Activated CD4-positive, alpha-beta T cell treated with anti-CD3 and anti-CD28 coated beads, Interleukin-2, amount 10 ng/mL, durations not matched to agents 24 days and 14 days (primary cell): ENCODE measurements around the gene ADCK1. TPM values are rescaled to one million over a fixed set of nuclear protein-coding genes. Genes with fewer than 3 reads are reported as not detected.

Experiments
- DNase-seq: peaks from one replicate; pipeline ENCODE4 v3.0.0; 2022
- H3K27ac Mint-ChIP-seq: one replicate; pipeline ENCODE4 v1.8.0; 2022; ENCODE audit warnings: mild to moderate bottlenecking, mixed read lengths
- H3K27me3 Mint-ChIP-seq: one replicate; pipeline ENCODE4 v1.8.0; 2022; ENCODE audit warnings: mixed read lengths
- H3K36me3 Mint-ChIP-seq: one replicate; pipeline ENCODE4 v1.8.0; 2022; ENCODE audit warnings: low read depth, mild to moderate bottlenecking, mixed read lengths
- H3K4me1 Mint-ChIP-seq: one replicate; pipeline ENCODE4 v1.8.0; 2021; ENCODE audit warnings: mixed read lengths
- H3K4me3 Mint-ChIP-seq: one replicate; pipeline ENCODE4 v1.8.0; 2022; ENCODE audit warnings: mild to moderate bottlenecking, moderate library complexity, mixed read lengths
- H3K9me3 Mint-ChIP-seq: one replicate; pipeline ENCODE4 v1.8.0; 2021; ENCODE audit warnings: mixed read lengths
- intact Hi-C: fragments of 100-400 bp; cut with micrococcal nuclease; formaldehyde crosslinking; loops from one replicate; pipeline ENCODE4 v1.15.1; 2023
- total RNA-seq: library from RNA; stranded (reverse); gene quantifications from 2 replicates; pipeline ENCODE4 v1.2.3, GENCODE V29; 2022

ADCK1 gene
- total RNA-seq, 1 donor from 2014 or later: 5.3 TPM

GRCh38 chr14:77976591-77976990 is 176.7 kb downstream of the ADCK1 start:
- H3K36me3 Mint-ChIP-seq: no peaks in the 10 kb centered on the region
- no peak overlapping the region for H3K4me3 Mint-ChIP-seq
- no peak for DNase-seq
- intact Hi-C loops: no loop called here
- no peak overlapping the region for H3K27ac Mint-ChIP-seq
- H3K4me1 Mint-ChIP-seq: peaks cover 9% of the 10 kb centered on the region
- H3K9me3 Mint-ChIP-seq: no peaks in the 10 kb centered on the region
- peaks cover 57% of the 10 kb centered on the region for H3K27me3 Mint-ChIP-seq

- no peak for DNase-seq
- Mint-ChIP-seq H3K27me3 (peaks cover 49% of the 10 kb centered on the region), H3K4me1 (peaks cover 11% of the 10 kb centered on the region), H3K4me3 (no peak overlapping the region), H3K27ac (no peak overlapping the region), H3K36me3 (no peaks in the 10 kb centered on the region), H3K9me3 (no peaks in the 10 kb centered on the region)
- intact Hi-C loops: no loop called here
These were observed 179.3 kb downstream of the ADCK1 start for GRCh38 chr14:77979171-77979570.

GRCh38 chr14:77979666-77980351 is 179.9 kb downstream of the ADCK1 start:
- H3K27ac Mint-ChIP-seq: no peak overlapping the region
- DNase-seq: no peak

GRCh38 chr14:77980475-77981321 is 180.8 kb downstream of the ADCK1 start:
- no peaks in the 10 kb centered on the region for H3K36me3 Mint-ChIP-seq
- intact Hi-C loops: no loop called here
- peaks cover 16% of the 10 kb centered on the region for H3K4me1 Mint-ChIP-seq
- no peak for DNase-seq
- no peaks in the 10 kb centered on the region for H3K9me3 Mint-ChIP-seq
- peaks cover 46% of the 10 kb centered on the region for H3K27me3 Mint-ChIP-seq
- peak overlapping the region; percentile 55 for H3K4me3 Mint-ChIP-seq
- no peak overlapping the region for H3K27ac Mint-ChIP-seq

More at GRCh38 chr14:77979666-77980351, 179.9 kb downstream of the ADCK1 start:
- peaks cover 13% of the 10 kb centered on the region for H3K4me1 Mint-ChIP-seq
- H3K9me3 Mint-ChIP-seq: no peaks in the 10 kb centered on the region
- peaks cover 47% of the 10 kb centered on the region for H3K27me3 Mint-ChIP-seq
- H3K4me3 Mint-ChIP-seq: peak overlapping the region; percentile 55
- intact Hi-C loops: no loop called here
- H3K36me3 Mint-ChIP-seq: no peaks in the 10 kb centered on the region

Other genes with a start within 250 kb of the ADCK1 start
- 26.6 and 28.3 TPM in 2 replicates for gene SPTLC2, start 183.5 kb upstream of the ADCK1 start, total RNA-seq
- gene ALKBH1, start 92.1 kb upstream of the ADCK1 start, total RNA-seq: 17.9 and 19.2 TPM in 2 replicates
- gene SLIRP, start 92.0 kb upstream of the ADCK1 start, total RNA-seq: 184 and 190 TPM in 2 replicates
- gene SNW1, start 39.0 kb upstream of the ADCK1 start, total RNA-seq: 121 TPM in 2 replicates